ENCODE measurements around the gene SPOP. TPM values are rescaled to one million over a fixed set of nuclear protein-coding genes. Genes with fewer than 3 reads are reported as not detected.

SPOP gene
- total and polyA plus RNA-seq, 2 of the 4 experiments (the other 2 are of a cell fraction) = 24.9 to 47.5 TPM

GRCh38 chr17:49598918-49599317 is 79.0 kb downstream of the SPOP start:
- H3K9ac ChIP-seq (ENCODE audit: low read depth, low read length) = no peak overlapping the region
- no peak overlapping the region for H2BK120ac ChIP-seq (ENCODE audit: low read depth, low read length)
- no peak for ATAC-seq (ENCODE audit: low read depth)
- H3K36me3 ChIP-seq (ENCODE audit: control insufficient read depth, insufficient read depth, low read length) = peaks cover 28% of the 10 kb centered on the region
- H3K4me2 ChIP-seq (ENCODE audit: low read depth, low read length) = no peak overlapping the region
- no peak overlapping the region for H4K91ac ChIP-seq (ENCODE audit: insufficient read depth, low read depth, low read length)
- H3K18ac ChIP-seq (ENCODE audit: low read depth, low read length) = no peak overlapping the region
- H3K4me3 ChIP-seq (ENCODE audit: insufficient read depth, low read depth, low read length) = no peak overlapping the region
- POLR2A ChIA-PET (ENCODE audit: unreplicated experiment) = no interaction called here
- dilution Hi-C loops (cut with HindIII; ENCODE audit: low sequenced_read_pairs, unreplicated experiment) = no loop called here
- peaks cover 6% of the 10 kb centered on the region for H3K4me1 ChIP-seq (ENCODE audit: control insufficient read depth, insufficient read depth, low read length)
- intact Hi-C loops (cut with micrococcal nuclease) = no loop called here
- H3K4ac ChIP-seq (ENCODE audit: low read depth, low read length) = no peak overlapping the region
- no peak overlapping the region for H2AK9ac ChIP-seq (replicated peaks; ENCODE audit: low read depth, low read length, poor library complexity)
- H2BK5ac ChIP-seq (ENCODE audit: low read depth, low read length, poor library complexity, severe bottlenecking) = no peak overlapping the region
- H4K20me1 ChIP-seq (ENCODE audit: insufficient read depth, low read length) = no peaks in the 10 kb centered on the region
- H3K23ac ChIP-seq (ENCODE audit: low read depth, low read length) = no peak overlapping the region
- H3K27ac ChIP-seq (ENCODE audit: insufficient read depth, low read length) = no peak overlapping the region
- CTCF ChIA-PET = no interaction called here
- no peak overlapping the region for H4K8ac ChIP-seq (ENCODE audit: low read depth in 2 of 2, low read length in 2 of 2)
- H3K14ac ChIP-seq (replicated peaks; ENCODE audit: low read depth, low read length) = no peak overlapping the region
- in situ Hi-C loops (cut with MboI; ENCODE audit: low sequenced_read_pairs) = no loop called here
- peaks cover 2% of the 10 kb centered on the region; the same call in 1 of the 2 replicates for H3K9me1 ChIP-seq (ENCODE audit: insufficient read depth, low read length)
- peaks cover 0 to 17% of the 10 kb centered on the region in 2 experiments; a peak in 1 of 4 replicates for H3K79me1 ChIP-seq (ENCODE audit: low read depth in 1 of 2, low read length in 2 of 2)
- H3K27me3 ChIP-seq (ENCODE audit: control insufficient read depth, insufficient read depth, low read length) = no peaks in the 10 kb centered on the region
- TF ChIP-seq NFE2L2 (IDR thresholded peaks at IDR 0.05; ENCODE audit: low read depth, low read length) = no peak
- TF ChIP-seq BHLHE40 (IDR thresholded peaks at IDR 0.05; ENCODE audit: low read depth, low read length) = no peak
- no peak for TF ChIP-seq SMC3 (IDR thresholded peaks at IDR 0.05; ENCODE audit: low read depth, low read length)
- no peak for TF ChIP-seq CEBPB (IDR thresholded peaks at IDR 0.05; ENCODE audit: low read depth, low read length)
- no peak for TF ChIP-seq MAZ (IDR thresholded peaks at IDR 0.05; ENCODE audit: borderline replicate concordance, low read depth, low read length)
- no peak for TF ChIP-seq RFX5 (IDR thresholded peaks at IDR 0.05; ENCODE audit: low read depth, low read length)
- no peak for TF ChIP-seq USF2 (IDR thresholded peaks at IDR 0.05; ENCODE audit: low read depth, low read length)
- no peak for TF ChIP-seq CTCF (conservative IDR thresholded peaks at IDR 0.05; ENCODE audit: low read depth, low read length)
- no peak overlapping the region for H2AK5ac ChIP-seq (ENCODE audit: low read depth, low read length)
- H3K9me3 ChIP-seq (ENCODE audit: control insufficient read depth, insufficient read depth, low read length) = no peaks in the 10 kb centered on the region
- DNase-seq = no peak
- no CpG with 5 or more reads among the region's 3 CpGs for WGBS, 2 experiments (ENCODE audit: extremely low coverage in 2 of 2, insufficient read length in 1 of 2)
- no TSS peak for BruUV-seq (replicated peaks)
- no peak overlapping the region for H2BK15ac ChIP-seq (ENCODE audit: low read depth, low read length)
- no peak overlapping the region for H2AFZ ChIP-seq (replicated peaks; ENCODE audit: low read length, poor library complexity)
- no peak overlapping the region for H3K56ac ChIP-seq (ENCODE audit: extremely low read depth, insufficient read depth, low read length)
- no peak overlapping the region for H4K5ac ChIP-seq (ENCODE audit: low read depth, low read length)
- no peak overlapping the region for H2BK20ac ChIP-seq (ENCODE audit: low read depth, low read length)
